Stimulated activated CD4-positive, alpha-beta T cell treated with anti-CD3 and anti-CD28 coated beads, Interleukin-4, amount 100 ng/mL, for 1 hour (primary cell): Measurements from ENCODE around the gene ANXA11.
"Not testable (repeated sequence)": the region's sequence is repeated elsewhere in the genome, so short reads cannot be mapped to it uniquely, and the experiment has no call there.

ENCODE experiments used
- DNase-seq: peaks from one replicate; pipeline ENCODE4 v3.0.0-alpha.2; 2020

The ANXA11 gene

GRCh38 chr10:80205477-80206276, at the start of gene ANXA11:
ANXA11 (minus strand) TSS chr10:80205537; CDS start chr10:80172861, 32,676 bp downstream.
- DNase-seq = peak; percentile 87

- DNase-seq = not testable (repeated sequence)
Observed at GRCh38 chr10:80254726-80255125, 49.4 kb upstream of the ANXA11 start.

GRCh38 chr10:80253963-80254271, 48.6 kb upstream of the ANXA11 start:
- not testable (repeated sequence) for DNase-seq

GRCh38 chr10:80253266-80253962, 48.1 kb upstream of the ANXA11 start:
- DNase-seq = no peak

- DNase-seq = no peak
Observed at GRCh38 chr10:80252296-80252887, 47.1 kb upstream of the ANXA11 start.

GRCh38 chr10:80251703-80252280, 46.5 kb upstream of the ANXA11 start:
- not testable (repeated sequence) for DNase-seq

GRCh38 chr10:80250399-80250798, 45.1 kb upstream of the ANXA11 start:
- not testable (repeated sequence) for DNase-seq

- not testable (repeated sequence) for DNase-seq
Observed at GRCh38 chr10:80249906-80250305, 44.6 kb upstream of the ANXA11 start.

GRCh38 chr10:80247611-80248010, 42.3 kb upstream of the ANXA11 start:
- DNase-seq = not testable (repeated sequence)

- DNase-seq = not testable (repeated sequence)
Observed at GRCh38 chr10:80244371-80244770, 39.0 kb upstream of the ANXA11 start.

- DNase-seq = not testable (repeated sequence)
Observed at GRCh38 chr10:80242341-80242740, 37.0 kb upstream of the ANXA11 start.

- not testable (repeated sequence) for DNase-seq
Observed at GRCh38 chr10:80236457-80236856, 31.1 kb upstream of the ANXA11 start.

GRCh38 chr10:80234331-80235235, 29.2 kb upstream of the ANXA11 start:
- not testable (repeated sequence) for DNase-seq

- DNase-seq = not testable (repeated sequence)
Observed at GRCh38 chr10:80233871-80234270, 28.5 kb upstream of the ANXA11 start.

GRCh38 chr10:80226723-80227122, 21.4 kb upstream of the ANXA11 start:
- DNase-seq = not testable (repeated sequence)

- DNase-seq = not testable (repeated sequence)
Observed at GRCh38 chr10:80223031-80223419, 17.7 kb upstream of the ANXA11 start.

- not testable (repeated sequence) for DNase-seq
Observed at GRCh38 chr10:80218878-80219277, 13.5 kb upstream of the ANXA11 start.

- DNase-seq = not testable (repeated sequence)
Observed at GRCh38 chr10:80214368-80214982, 9.1 kb upstream of the ANXA11 start.

GRCh38 chr10:80212535-80213115, 7.3 kb upstream of the ANXA11 start:
- DNase-seq = not testable (repeated sequence)

- DNase-seq = no peak
Observed at GRCh38 chr10:80211786-80212185, 6.4 kb upstream of the ANXA11 start.

GRCh38 chr10:80210259-80210658, 4.9 kb upstream of the ANXA11 start:
- no peak for DNase-seq
